GM23248 (cell line): ENCODE data around the gene TRPC4. TPM values are rescaled to one million over a fixed set of nuclear protein-coding genes. Genes with fewer than 3 reads are reported as not detected.

ENCODE experiments used
- DNase-seq: peaks from one replicate; pipeline ENCODE4 v3.0.0-alpha.2; 2015
- H2AFZ ChIP-seq: fragments of 200-600 bp; sonication (generic); 2 replicates; pipeline ENCODE4 v1.6.1; 2016; ENCODE audit warnings: antibody characterized with exemption
- H3F3A ChIP-seq: fragments of 200-600 bp; sonication (generic); 2 replicates; pipeline ENCODE4 v1.6.1; 2016; ENCODE audit warnings: mild to moderate bottlenecking, antibody characterized with exemption, mixed run types; ENCODE audit not compliant: insufficient read depth
- H3K27ac ChIP-seq: fragments of 200-600 bp; sonication (generic); 2 replicates; pipeline ENCODE4 v1.5.1; 2016; ENCODE audit warnings: mild to moderate bottlenecking
- H3K27me3 ChIP-seq: fragments of 200-600 bp; sonication (generic); replicated peaks from 2 replicates; pipeline ENCODE4 v1.6.1; 2016; ENCODE audit warnings: mild to moderate bottlenecking; ENCODE audit not compliant: insufficient read depth
- H3K36me3 ChIP-seq: fragments of 200-600 bp; sonication (generic); 2 replicates; pipeline ENCODE4 v1.6.1; 2016; ENCODE audit warnings: low read depth, mild to moderate bottlenecking
- H3K4me1 ChIP-seq: fragments of 200-600 bp; sonication (generic); 2 replicates; pipeline ENCODE4 v1.6.1; 2016; ENCODE audit warnings: mild to moderate bottlenecking; ENCODE audit not compliant: insufficient read depth
- H3K4me2 ChIP-seq: fragments of 200-600 bp; sonication (generic); one replicate; pipeline ENCODE4 v1.6.1; 2016; ENCODE audit warnings: mild to moderate bottlenecking; ENCODE audit not compliant: unreplicated experiment
- H3K4me3 ChIP-seq: fragments of 200-600 bp; sonication (generic); 2 replicates; pipeline ENCODE4 v1.5.1; 2016; ENCODE audit warnings: mild to moderate bottlenecking
- H3K79me2 ChIP-seq: fragments of 200-600 bp; sonication (generic); 2 replicates; pipeline ENCODE4 v1.6.1; 2016; ENCODE audit warnings: mild to moderate bottlenecking; ENCODE audit not compliant: insufficient read depth
- H3K9ac ChIP-seq: fragments of 200-600 bp; sonication (generic); 2 replicates; pipeline ENCODE4 v1.6.1; 2016; ENCODE audit warnings: mild to moderate bottlenecking
- H3K9me2 ChIP-seq: fragments of 200-600 bp; sonication (generic); 2 replicates; pipeline ENCODE4 v1.6.1; 2016; ENCODE audit warnings: mixed run types, mild to moderate bottlenecking, moderate library complexity; ENCODE audit not compliant: insufficient read depth
- H3K9me3 ChIP-seq: fragments of 200-600 bp; sonication (generic); one replicate; pipeline ENCODE4 v1.6.1; 2017; ENCODE audit warnings: low read depth
- H4K20me1 ChIP-seq: fragments of 200-600 bp; sonication (generic); 2 replicates; pipeline ENCODE4 v1.6.0; 2016; ENCODE audit not compliant: insufficient read depth
- EZH2 ChIP-seq: fragments of 200-600 bp; sonication (generic); IDR thresholded peaks from 2 replicates; pipeline ENCODE4 v1.6.1; 2018; ENCODE audit warnings: antibody characterized with exemption, mild to moderate bottlenecking; ENCODE audit not compliant: insufficient read depth, poor library complexity, severe bottlenecking
- EZH2phosphoT487 ChIP-seq: fragments of 200-600 bp; sonication (generic); IDR thresholded peaks from 2 replicates; pipeline ENCODE4 v1.6.1; 2018; ENCODE audit warnings: antibody characterized with exemption, moderate library complexity, mild to moderate bottlenecking, low read depth; ENCODE audit not compliant: insufficient read depth
- WGBS, 2 experiments: methylation state at CpG; one replicate each; pipeline ENCODE4 v1.1.6; 2015 to 2017; ENCODE audit warnings: low lambda C conversion rate in 2 of 2, low coverage in 1 of 2; ENCODE audit errors: missing lambda C conversion rate in 2 of 2; 5-methylcytosine and 5-hydroxymethylcytosine counted together
- in situ Hi-C: fragments of 300-500 bp; cut with MboI; formaldehyde crosslinking; loops from 2 replicates; pipeline ENCODE4 v1.15.0; 2020
- polyA plus RNA-seq: library from polyadenylated mRNA; unstranded; fragments of >200 nt; fragmentation: Nextera tagmentation; extraction: Ambion mirVana; gene quantifications from 2 replicates; pipeline ENCODE4 v1.2.1, GENCODE V29; 2016
- total RNA-seq: library from RNA; depleted of rRNA; stranded (reverse); fragments of >200 nt; shearing (Covaris generic); gene quantifications from 2 replicates; pipeline ENCODE4 v1.2.3, GENCODE V29; 2014

TRPC4 gene
- total and polyA plus RNA-seq, 2 experiments from 2014 or later: 6.7 to 10.5 TPM

DNA sequence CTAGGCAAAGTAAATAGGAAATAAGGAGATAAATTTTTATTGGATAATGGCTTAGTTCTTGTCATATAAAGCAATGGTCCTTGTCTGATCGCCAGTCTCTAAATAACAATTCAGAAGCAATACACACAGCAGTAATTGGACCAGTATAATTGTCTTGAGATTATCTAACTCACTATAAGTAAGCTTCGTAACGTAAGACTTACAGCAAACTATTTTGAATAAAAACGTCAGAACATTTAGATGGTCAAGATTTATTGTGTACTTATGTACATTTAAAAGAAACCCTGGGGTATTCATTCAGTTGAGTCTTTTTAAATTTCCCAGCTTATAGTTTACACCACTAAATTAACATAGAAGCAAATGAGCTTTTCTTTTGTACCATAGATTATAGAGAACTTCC, 20.2 kb upstream of the TRPC4 start:
- Histone ChIP-seq H3K27me3 (no peaks in the 10 kb centered on the region), H3K9me2 (no peaks in the 10 kb centered on the region), H3K9ac (no peak overlapping the region), H3K4me1 (no peaks in the 10 kb centered on the region), H3K4me2 (no peak overlapping the region), H2AFZ (peak overlapping the region; percentile 80), H3K36me3 (no peaks in the 10 kb centered on the region), H3K79me2 (no peaks in the 10 kb centered on the region), H4K20me1 (no peaks in the 10 kb centered on the region), H3K27ac (no peak overlapping the region), H3K9me3 (no peaks in the 10 kb centered on the region), H3K4me3 (no peak overlapping the region), H3F3A (no peaks in the 10 kb centered on the region)
- WGBS, 2 experiments: 71 to 74% methylated on average over 4 of the region's 4 CpGs
- no peak for DNase-seq
- in situ Hi-C loops: no loop called here
- TF ChIP-seq EZH2phosphoT487: no peak
- no peak for TF ChIP-seq EZH2

- Histone ChIP-seq H3F3A (no peaks in the 10 kb centered on the region), H4K20me1 (no peaks in the 10 kb centered on the region), H3K4me1 (no peaks in the 10 kb centered on the region), H3K9ac (no peak overlapping the region), H3K27me3 (no peaks in the 10 kb centered on the region), H3K4me2 (peak overlapping the region; percentile 62), H3K27ac (no peak overlapping the region), H3K36me3 (no peaks in the 10 kb centered on the region), H3K79me2 (no peaks in the 10 kb centered on the region), H3K9me2 (no peaks in the 10 kb centered on the region), H3K4me3 (peak overlapping the region; percentile 45; the same call in 1 of the 2 replicates), H3K9me3 (no peaks in the 10 kb centered on the region), H2AFZ (peak overlapping the region; percentile 80)
- DNase-seq: peak; percentile 35
- 73 to 84% methylated on average over 2 of the region's 2 CpGs for WGBS, 2 experiments
- TF ChIP-seq EZH2phosphoT487 (no peak), EZH2 (no peak)
- in situ Hi-C loops: no loop called here
Measured at GRCh38 chr13:37889102-37889501, 19.5 kb upstream of the TRPC4 start.

- no peak overlapping the region for H2AFZ ChIP-seq
- no peak for TF ChIP-seq EZH2
- no peak for TF ChIP-seq EZH2phosphoT487
- no peaks in the 10 kb centered on the region for H3K9me2 ChIP-seq
- H3K27ac ChIP-seq: no peak overlapping the region
- no peaks in the 10 kb centered on the region for H3K9me3 ChIP-seq
- DNase-seq: no peak
- H3F3A ChIP-seq: no peaks in the 10 kb centered on the region
- in situ Hi-C loops: no loop called here
- no peaks in the 10 kb centered on the region for H3K79me2 ChIP-seq
- no peak overlapping the region for H3K9ac ChIP-seq
- WGBS, 2 experiments: 88 to 95% methylated on average over 4 of the region's 4 CpGs
- no peaks in the 10 kb centered on the region for H3K36me3 ChIP-seq
- H3K27me3 ChIP-seq: no peaks in the 10 kb centered on the region
- H3K4me1 ChIP-seq: no peaks in the 10 kb centered on the region
- H3K4me2 ChIP-seq: no peak overlapping the region
- no peak overlapping the region for H3K4me3 ChIP-seq
- H4K20me1 ChIP-seq: no peaks in the 10 kb centered on the region
Measured at GRCh38 chr13:37886879-37887278, 17.3 kb upstream of the TRPC4 start.

DNA sequence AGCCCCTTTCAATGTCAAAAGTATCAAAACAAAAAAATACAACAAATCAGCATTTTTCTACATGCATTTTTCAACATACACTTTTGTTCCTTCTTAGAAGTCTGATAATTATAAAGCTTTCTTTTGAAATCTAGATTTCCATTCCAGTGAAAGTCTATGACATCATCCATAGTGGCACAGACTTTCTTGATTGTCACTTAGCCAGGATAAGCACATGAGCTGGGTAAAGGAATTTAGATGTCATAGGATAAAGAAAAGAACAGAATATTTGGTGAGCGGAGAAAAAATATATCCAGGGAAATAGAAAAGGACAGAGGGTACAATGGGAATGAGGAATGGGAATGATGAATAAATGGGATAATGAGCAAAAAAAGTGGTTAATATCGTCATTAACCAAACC, 15.1 kb upstream of the TRPC4 start:
- no peak for TF ChIP-seq EZH2
- no peak for TF ChIP-seq EZH2phosphoT487
- H3K4me3 ChIP-seq: no peak overlapping the region
- H4K20me1 ChIP-seq: no peaks in the 10 kb centered on the region

DNA sequence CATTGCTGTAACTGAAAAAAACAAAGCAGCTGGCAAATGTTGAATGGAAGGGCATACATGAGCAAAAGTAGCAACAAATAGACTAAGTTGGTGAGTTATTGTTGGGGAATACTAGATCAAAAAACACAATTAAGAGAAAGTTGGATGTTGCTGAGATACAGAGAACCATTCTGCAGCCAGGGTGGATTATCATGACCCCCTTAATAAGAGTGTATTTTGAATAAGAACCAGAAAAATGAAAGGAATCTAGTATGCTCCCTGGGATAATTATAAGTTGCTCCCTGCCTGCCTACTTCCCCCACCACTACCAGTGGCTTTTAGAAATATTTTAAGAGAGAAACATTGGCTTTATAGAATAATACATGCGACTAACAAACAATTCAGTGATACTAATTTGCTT, 14.5 kb upstream of the TRPC4 start:
- H3K4me2 ChIP-seq: no peak overlapping the region
- no peaks in the 10 kb centered on the region for H3K9me3 ChIP-seq
- no peaks in the 10 kb centered on the region for H3K79me2 ChIP-seq
- no peak for DNase-seq
- no peaks in the 10 kb centered on the region for H3K36me3 ChIP-seq
- H2AFZ ChIP-seq: no peak overlapping the region; the same call in 1 of the 2 replicates
- H3K27ac ChIP-seq: no peak overlapping the region
- TF ChIP-seq EZH2: no peak
- no peak for TF ChIP-seq EZH2phosphoT487
- H3K4me3 ChIP-seq: no peak overlapping the region
- H4K20me1 ChIP-seq: no peaks in the 10 kb centered on the region
- no peaks in the 10 kb centered on the region for H3F3A ChIP-seq
- no peak overlapping the region for H3K9ac ChIP-seq
- no peaks in the 10 kb centered on the region for H3K27me3 ChIP-seq
- WGBS, 2 experiments: 93 to 95% methylated on average over 1 of the region's 1 CpG
- no peaks in the 10 kb centered on the region for H3K9me2 ChIP-seq
- in situ Hi-C loops: no loop called here
- H3K4me1 ChIP-seq: no peaks in the 10 kb centered on the region

More for the DNA sequence above, 15.1 kb upstream of the TRPC4 start:
- Histone ChIP-seq H3K27me3 (no peaks in the 10 kb centered on the region), H3K9me3 (no peaks in the 10 kb centered on the region), H3K9me2 (no peaks in the 10 kb centered on the region), H3K4me1 (no peaks in the 10 kb centered on the region), H3K4me2 (no peak overlapping the region), H3F3A (no peaks in the 10 kb centered on the region), H3K27ac (no peak overlapping the region), H3K9ac (no peak overlapping the region), H3K79me2 (no peaks in the 10 kb centered on the region), H3K36me3 (no peaks in the 10 kb centered on the region), H2AFZ (no peak overlapping the region; the same call in 1 of the 2 replicates)
- DNase-seq: peak; percentile 8
- in situ Hi-C loops: no loop called here
- WGBS, 2 experiments: 99 to 100% methylated on average over 2 of the region's 2 CpGs
